ENCODE data around the gene PICALM. TPM values are rescaled to one million over a fixed set of nuclear protein-coding genes. Genes with fewer than 3 reads are reported as not detected.
A peak's percentile ranks its signal among the peaks of the same experiment; 100 is the strongest.

PICALM gene
- total and polyA plus RNA-seq, 10 of the 15 experiments (the other 5 are each of a cell fraction or from before 2014, with no cell fraction given) = 4.3 to 150 (median 41.8) TPM

GRCh38 chr11:86069408-86070101 lies 671 bp upstream of the PICALM start (continued):
- TF ChIP-seq SUZ12 (IDR thresholded peaks at IDR 0.05; ENCODE audit: unreplicated experiment) = no peak
- no peak; the same call in 1 of the 2 replicates for TF ChIP-seq USF2 (IDR thresholded peaks at IDR 0.05; ENCODE audit: borderline replicate concordance, low read depth, low read length)
- TF ChIP-seq CBFB (IDR thresholded peaks at IDR 0.05; ENCODE audit: low read depth) = peak; percentile 84
- peak; percentile 78 to 88 for TF ChIP-seq IKZF2 (IDR thresholded peaks at IDR 0.05)
- TF ChIP-seq NFYB (IDR thresholded peaks at IDR 0.05; ENCODE audit: insufficient read depth, low read depth, low read length) = peak; percentile 63
- TF ChIP-seq NFIC (IDR thresholded peaks at IDR 0.05; ENCODE audit: low read depth, low read length) = peak; percentile 78
- peak; percentile 81 for TF ChIP-seq KLF5 (IDR thresholded peaks at IDR 0.05; ENCODE audit: partially characterized antibody)
- TF ChIP-seq MLLT1 (IDR thresholded peaks at IDR 0.05) = peak; percentile 62
- TF ChIP-seq ZNF592 (IDR thresholded peaks at IDR 0.05) = no peak
- TF ChIP-seq SREBF2 (IDR thresholded peaks at IDR 0.05; ENCODE audit: low read length) = no peak
- 0 out of 2 replicates have a peak, but pooled peaks have one; percentile 41 for TF ChIP-seq GATAD2B (conservative IDR thresholded peaks at IDR 0.05; ENCODE audit: low read depth)
- peak; percentile 43; the same call in 1 of the 2 replicates for TF ChIP-seq GABPA (IDR thresholded peaks at IDR 0.05; ENCODE audit: low read depth)
- 0 out of 2 replicates have a peak, but pooled peaks have one; percentile 32 for TF ChIP-seq SREBF1 (IDR thresholded peaks at IDR 0.05; ENCODE audit: low read length)
- TF ChIP-seq DPF2 (IDR thresholded peaks at IDR 0.05) = peak; percentile 86
- peak; percentile 23; the same call in 1 of the 2 replicates for TF ChIP-seq ZNF207 (IDR thresholded peaks at IDR 0.05; ENCODE audit: borderline replicate concordance)
- TF ChIP-seq YY1 (IDR thresholded peaks at IDR 0.05; ENCODE audit: low read depth, low read length) = peak; percentile 55; the same call in 1 of the 2 replicates
- peak; percentile 52; the same call in 1 of the 2 replicates for TF ChIP-seq TAF1 (IDR thresholded peaks at IDR 0.05; ENCODE audit: borderline replicate concordance, low read depth, low read length)
- TF ChIP-seq MXI1 (IDR thresholded peaks at IDR 0.05; ENCODE audit: low read depth, low read length) = peak; percentile 61; the same call in 1 of the 2 replicates
- no peak for TF ChIP-seq BACH1 (IDR thresholded peaks at IDR 0.05; ENCODE audit: borderline replicate concordance)
- peak; percentile 46; the same call in 1 of the 2 replicates for TF ChIP-seq FOXM1 (IDR thresholded peaks at IDR 0.05; ENCODE audit: low read depth, low read length)
- TF ChIP-seq MTA2 (IDR thresholded peaks at IDR 0.05; ENCODE audit: low read depth) = peak; percentile 46
- TF ChIP-seq ZNF274 (IDR thresholded peaks at IDR 0.05; ENCODE audit: insufficient read depth, insufficient read length) = no peak
- TF ChIP-seq BRCA1 (IDR thresholded peaks at IDR 0.05; ENCODE audit: low read depth, low read length) = no peak
- TF ChIP-seq ATF7 (IDR thresholded peaks at IDR 0.05; ENCODE audit: low read depth) = peak; percentile 92
- TF ChIP-seq HDGF (IDR thresholded peaks at IDR 0.05) = 0 out of 2 replicates have a peak, but pooled peaks have one; percentile 12
- TF ChIP-seq NRF1 (conservative IDR thresholded peaks at IDR 0.05; ENCODE audit: low read depth, low read length) = no peak

All from GM12878 (cell line).